GM19438 (cell line): ENCODE measurements around the gene STRA6.
A peak's percentile ranks its signal among the peaks of the same experiment; 100 is the strongest.
"Not testable (repeated sequence)": the region's sequence is repeated elsewhere in the genome, so short reads cannot be mapped to it uniquely, and the experiment has no call there.

Source experiments
- ATAC-seq: cut with Tn5 transposase; IDR thresholded peaks from one replicate; pipeline ENCODE4 v1.9.1; 2021; ENCODE audit warnings: low read depth; ENCODE audit not compliant: unreplicated experiment

Gene STRA6

GRCh38 chr15:74170071-74170844, 32.3 kb downstream of the STRA6 start:
- no peak for ATAC-seq

GRCh38 chr15:74168711-74169126, 33.9 kb downstream of the STRA6 start:
- no peak for ATAC-seq

- no peak for ATAC-seq
Observed at GRCh38 chr15:74167891-74168331, 34.7 kb downstream of the STRA6 start.

- no peak for ATAC-seq
Observed at GRCh38 chr15:74165461-74165860, 37.1 kb downstream of the STRA6 start.

GRCh38 chr15:74162195-74162536, 40.4 kb downstream of the STRA6 start:
- not testable (repeated sequence) for ATAC-seq

- not testable (repeated sequence) for ATAC-seq
Observed at GRCh38 chr15:74160390-74160789, 42.2 kb downstream of the STRA6 start.

- ATAC-seq, result no peak
Observed at GRCh38 chr15:74159773-74160172, 42.8 kb downstream of the STRA6 start.

GRCh38 chr15:74158855-74159650, 43.5 kb downstream of the STRA6 start:
- peak; percentile 56 for ATAC-seq

- no peak for ATAC-seq
Observed at GRCh38 chr15:74157868-74158827, 44.4 kb downstream of the STRA6 start.

- no peak for ATAC-seq
Observed at GRCh38 chr15:74156678-74157411, 45.7 kb downstream of the STRA6 start.

GRCh38 chr15:74155766-74156417, 46.7 kb downstream of the STRA6 start:
- ATAC-seq, result no peak

GRCh38 chr15:74147051-74147450, 55.5 kb downstream of the STRA6 start:
- ATAC-seq, result no peak

- no peak for ATAC-seq
Observed at GRCh38 chr15:74146277-74146800, 56.2 kb downstream of the STRA6 start.

GRCh38 chr15:74144153-74144775, 58.3 kb downstream of the STRA6 start:
- ATAC-seq, result no peak

- ATAC-seq, result no peak
Observed at GRCh38 chr15:74141591-74141990, 61.0 kb downstream of the STRA6 start.

- ATAC-seq, result no peak
Observed at GRCh38 chr15:74138642-74139041, 63.9 kb downstream of the STRA6 start.

- no peak for ATAC-seq
Observed at GRCh38 chr15:74137537-74137894, 65.1 kb downstream of the STRA6 start.

GRCh38 chr15:74136814-74137536, 65.6 kb downstream of the STRA6 start:
- ATAC-seq, result no peak

GRCh38 chr15:74136540-74136813, 66.1 kb downstream of the STRA6 start:
- ATAC-seq, result no peak
